GM19239 (cell line): Measurements from ENCODE around the gene TH.

Experiments
- DNase-seq: peaks from one replicate; pipeline ENCODE4 v3.0.0; 2011; ENCODE audit warnings: low spot score; ENCODE audit not compliant: insufficient read length
- FAIRE-seq: peaks from 2 replicates; lab custom pipeline; 2011; peaks lifted over from hg19 to GRCh38; lab: Jason Lieb, UNC

Gene TH

DNA sequence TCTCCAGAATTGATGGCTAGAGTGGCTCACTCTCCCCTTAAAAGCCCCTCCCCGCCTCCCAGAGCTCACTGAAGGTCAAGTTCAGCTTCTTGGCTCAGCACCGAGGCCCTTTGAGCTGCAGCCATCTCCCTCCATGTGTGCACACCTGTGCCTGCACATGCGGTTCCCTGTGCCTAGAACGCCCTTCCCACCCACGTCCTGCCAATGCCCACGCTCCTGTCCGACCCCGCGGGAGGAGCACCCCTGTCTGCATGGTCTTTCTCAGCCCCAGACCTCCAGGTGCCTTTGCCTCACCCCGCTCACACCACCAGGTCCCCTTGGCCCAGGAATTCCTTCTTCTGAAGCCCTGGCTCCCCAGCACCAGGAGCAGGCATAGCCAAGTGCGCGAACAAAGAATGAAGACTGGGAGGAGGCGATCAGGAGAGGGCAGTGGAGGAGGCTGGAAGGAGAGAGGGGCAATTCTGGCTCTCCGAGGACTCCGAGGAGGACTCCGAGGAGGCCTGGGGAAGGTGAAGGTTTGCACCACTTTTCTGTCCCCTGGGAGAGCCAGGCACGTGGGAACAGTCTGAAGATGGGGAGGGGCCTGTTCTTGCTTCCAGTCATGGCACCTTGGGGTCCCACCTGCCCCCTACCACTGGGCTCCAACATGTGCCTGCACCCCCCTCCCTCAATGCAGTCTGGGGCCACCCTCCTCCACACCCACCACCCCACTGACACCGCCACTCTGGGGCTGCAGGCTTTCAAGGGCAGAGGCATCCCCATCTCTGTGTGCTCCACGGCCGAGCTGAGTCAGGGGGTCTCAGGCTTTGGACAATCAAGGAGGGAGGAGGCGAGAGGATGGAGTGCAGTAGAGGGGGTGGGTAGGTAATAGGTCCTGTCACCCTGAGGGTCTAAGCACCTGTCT is 50.1 kb downstream of the TH start:
- DNase-seq: no peak
- no peak for FAIRE-seq

DNA sequence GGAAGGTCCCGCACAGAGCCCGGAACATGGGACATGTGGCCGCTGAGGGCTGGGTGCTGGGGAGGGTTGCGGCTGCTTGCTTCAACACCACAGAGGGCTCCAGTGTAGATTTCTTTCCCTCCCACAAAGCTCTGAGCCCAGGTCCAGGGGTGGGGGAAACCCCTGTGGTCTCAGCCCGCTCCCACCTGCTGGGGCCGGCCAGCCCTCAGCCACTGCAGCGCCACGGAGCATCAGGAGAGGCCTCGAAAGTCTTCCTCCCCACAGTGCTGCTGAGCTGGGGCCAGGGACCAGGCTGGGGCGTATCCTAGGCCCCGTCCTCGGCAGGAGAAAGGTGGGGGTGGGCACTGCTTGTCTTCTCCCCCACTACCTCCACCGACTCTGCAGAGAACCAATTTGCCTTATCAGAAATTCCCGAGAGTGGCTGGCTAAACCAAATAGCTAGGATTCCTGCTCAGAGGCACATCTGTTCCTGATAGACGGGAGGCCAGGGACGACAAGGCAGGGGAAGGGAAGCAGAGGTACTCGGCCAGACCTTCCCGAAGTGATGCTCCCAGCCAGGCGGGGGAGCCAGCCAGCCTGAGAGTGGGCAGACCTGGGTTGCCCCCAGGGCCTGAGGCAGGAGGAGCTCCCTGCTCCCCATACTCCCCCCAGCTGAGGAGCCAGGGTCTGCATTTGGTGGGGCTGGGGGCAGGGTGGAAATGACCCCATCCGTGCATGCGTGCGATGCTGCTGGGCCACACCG is 51.1 kb downstream of the TH start:
- no peak for FAIRE-seq

DNA sequence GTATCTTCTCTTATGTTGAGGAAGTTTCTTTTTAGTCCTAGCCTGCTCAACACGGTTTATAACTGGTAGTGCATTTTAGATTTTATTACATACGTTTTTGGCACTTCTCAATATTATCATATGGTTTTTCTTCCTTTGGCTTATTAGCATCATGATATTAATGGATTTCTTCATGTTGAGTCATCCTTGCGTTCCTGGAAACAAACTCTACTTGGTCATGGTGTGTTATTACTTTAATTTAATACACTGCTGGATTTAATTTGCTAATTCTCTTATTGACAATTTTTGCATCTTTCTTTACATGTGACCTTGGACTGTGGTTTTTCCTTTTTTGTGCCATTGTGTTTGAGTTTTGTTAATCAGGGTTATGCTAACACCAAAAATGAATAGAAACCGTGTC is 52.9 kb downstream of the TH start:
- FAIRE-seq (no peak), DNase-seq (no peak)

More for the DNA sequence above, 51.1 kb downstream of the TH start:
- DNase-seq: no peak

DNA sequence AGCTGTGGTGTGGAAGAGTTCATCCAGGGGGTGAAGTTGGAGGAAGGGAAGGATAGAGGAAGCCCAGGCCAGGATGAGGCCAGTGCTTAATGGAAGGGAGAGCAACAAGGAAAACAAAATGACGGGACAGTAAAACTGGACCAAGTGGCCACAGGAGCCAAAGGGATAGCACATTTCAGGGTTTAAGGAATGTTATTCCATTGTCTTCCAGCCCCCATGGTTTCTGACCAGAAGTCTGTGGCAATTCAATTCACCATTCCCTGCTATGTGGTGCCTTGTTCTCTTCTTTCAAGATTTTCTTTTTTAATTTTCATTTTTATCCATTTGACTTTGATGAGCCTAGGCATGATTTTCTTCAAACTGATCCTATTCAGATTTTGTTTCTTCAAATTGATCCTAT is 54.9 kb downstream of the TH start:
- no peak for FAIRE-seq
- no peak for DNase-seq

DNA sequence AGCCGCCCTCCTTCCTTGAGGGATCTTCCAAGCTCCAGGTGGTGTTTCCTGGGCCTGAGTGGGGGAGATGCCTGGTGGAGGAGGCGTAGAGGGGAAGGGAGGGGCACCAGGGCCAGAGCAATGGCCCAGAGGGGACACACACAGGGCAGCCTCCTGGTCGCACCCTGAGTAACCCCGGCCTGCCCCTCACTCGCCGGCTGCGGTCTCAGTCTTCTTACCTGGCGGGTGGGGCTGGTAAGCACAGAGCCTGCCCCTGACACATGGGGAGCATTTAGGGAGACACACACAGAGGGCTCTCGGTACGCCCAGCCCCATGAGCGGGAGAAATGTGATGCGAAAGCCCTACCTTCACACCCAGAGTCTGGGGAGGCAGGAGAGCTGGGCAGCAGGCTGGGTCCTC is 56.3 kb downstream of the TH start:
- DNase-seq (no peak), FAIRE-seq (no peak)

DNA sequence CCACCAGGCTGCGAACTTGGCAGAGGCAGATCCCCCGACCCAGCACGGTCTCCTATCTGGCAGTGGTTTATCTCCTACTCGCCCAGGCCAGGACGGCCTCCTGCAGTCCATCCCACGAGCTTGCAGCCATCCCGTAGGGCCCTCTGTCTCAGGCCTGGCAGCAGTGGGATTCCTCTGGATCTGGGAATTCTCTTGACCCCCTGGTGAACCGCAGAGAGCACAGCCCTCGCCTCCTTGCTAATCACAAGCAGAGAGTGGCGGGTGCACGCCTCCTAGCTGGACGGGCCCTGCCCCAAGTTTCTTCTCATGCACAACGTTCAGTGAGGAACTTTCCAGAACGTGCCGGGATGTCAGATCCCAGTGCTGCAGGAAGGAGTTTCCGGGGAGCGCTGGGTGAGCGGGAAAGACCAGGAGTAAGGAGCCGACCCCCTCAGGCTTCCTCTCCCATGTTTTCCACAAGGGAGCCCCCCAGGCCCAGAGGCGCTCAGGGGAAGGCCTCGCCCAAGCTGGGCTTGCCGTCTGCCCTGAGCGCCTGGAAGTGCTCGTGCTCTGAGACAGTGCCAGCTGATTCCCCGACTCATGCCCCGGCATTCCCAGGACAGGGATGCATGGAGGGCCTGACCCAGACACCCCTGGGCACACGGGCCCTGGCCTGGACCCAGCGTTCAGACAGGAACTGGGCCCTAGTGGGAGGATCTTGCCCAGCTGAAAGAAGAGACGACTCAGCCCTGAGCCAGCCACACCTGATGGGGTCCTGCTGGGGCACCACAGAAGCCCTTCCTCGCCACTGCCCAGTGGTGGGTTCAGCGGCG is 57.0 kb downstream of the TH start:
- no peak for DNase-seq

More for the DNA sequence above, 57.0 kb downstream of the TH start:
- no peak for FAIRE-seq
